CD4-positive, alpha-beta T cell treated with Interleukin-6 for 4 hours (primary cell): Measurements from ENCODE around the gene SVBP.
"Not testable (repeated sequence)": the region's sequence is repeated elsewhere in the genome, so short reads cannot be mapped to it uniquely, and the experiment has no call there.

ENCODE experiments used
- DNase-seq: peaks from one replicate; pipeline ENCODE4 v3.0.0-alpha.2; 2020; ENCODE audit warnings: mixed read lengths

The SVBP gene

GRCh38 chr1:42841010-42841409, 23.8 kb upstream of the SVBP start:
- no peak for DNase-seq

GRCh38 chr1:42838482-42839190, 21.4 kb upstream of the SVBP start:
- DNase-seq, result no peak

- DNase-seq, result no peak
These were observed 20.5 kb upstream of the SVBP start for GRCh38 chr1:42837709-42838108.

GRCh38 chr1:42835422-42835821, 18.2 kb upstream of the SVBP start:
- DNase-seq, result no peak

GRCh38 chr1:42834803-42835202, 17.6 kb upstream of the SVBP start:
- no peak for DNase-seq

- no peak for DNase-seq
These were observed 16.8 kb upstream of the SVBP start for GRCh38 chr1:42833981-42834380.

- DNase-seq, result no peak
These were observed 15.5 kb upstream of the SVBP start for GRCh38 chr1:42832641-42833240.

- DNase-seq, result no peak
These were observed 14.1 kb upstream of the SVBP start for GRCh38 chr1:42831273-42831672.

GRCh38 chr1:42830631-42831030, 13.4 kb upstream of the SVBP start:
- DNase-seq, result no peak

GRCh38 chr1:42825036-42825851, 8.0 kb upstream of the SVBP start:
- DNase-seq, result no peak

- DNase-seq, result no peak
These were observed 7.4 kb upstream of the SVBP start for GRCh38 chr1:42824481-42825035.

GRCh38 chr1:42822800-42823392, 5.7 kb upstream of the SVBP start:
- no peak for DNase-seq

GRCh38 chr1:42821690-42822089, 4.5 kb upstream of the SVBP start:
- DNase-seq, result no peak

GRCh38 chr1:42820813-42821212, 3.6 kb upstream of the SVBP start:
- DNase-seq, result no peak

GRCh38 chr1:42817976-42818375, 779 bp upstream of the SVBP start:
- no peak for DNase-seq

GRCh38 chr1:42817440-42817767, 207 bp upstream of the SVBP start:
- no peak for DNase-seq

GRCh38 chr1:42815941-42816584, 1.1 kb downstream of the SVBP start:
- peak; percentile 14 for DNase-seq

- not testable (repeated sequence) for DNase-seq
These were observed 2.4 kb downstream of the SVBP start for GRCh38 chr1:42814815-42815214.

GRCh38 chr1:42807056-42807668, 10.0 kb downstream of the SVBP start:
- DNase-seq, result no peak

GRCh38 chr1:42806593-42806992, 10.6 kb downstream of the SVBP start:
- DNase-seq, result no peak

- no peak for DNase-seq
These were observed 11.0 kb downstream of the SVBP start for GRCh38 chr1:42806171-42806570.

GRCh38 chr1:42801832-42802473, 15.2 kb downstream of the SVBP start:
- no peak for DNase-seq
